Gastroesophageal sphincter (tissue), 4 donors: ENCODE measurements around the gene WDR4. TPM values are rescaled to one million over a fixed set of nuclear protein-coding genes. Genes with fewer than 3 reads are reported as not detected.

Experiments
- ATAC-seq: fragments of 150-250 bp; one replicate; pipeline ENCODE4 v1.9.1; 2016; ENCODE audit warnings: mild to moderate bottlenecking, moderate library complexity
- H3K27ac ChIP-seq, 4 donors: fragments of 200-600 bp; sonication (generic) in 3 of 4; 1 replicate in 3 of 4; 2 replicates in 1 of 4; pipeline ENCODE4 v1.5.1; 2016 to 2019
- H3K27me3 ChIP-seq: fragments of 200-600 bp; sonication (generic); one replicate; pipeline ENCODE4 v1.5.1; 2019
- H3K36me3 ChIP-seq, 2 donors: fragments of 200-600 bp; sonication (generic); one replicate each; pipeline ENCODE4 v1.5.1; 2019; ENCODE audit warnings: control low read depth in 1 of 2
- H3K4me1 ChIP-seq, 3 donors: fragments of 200-600 bp; sonication (generic); 1 replicate in 2 of 3; 2 replicates in 1 of 3; pipeline ENCODE4 v1.5.1; 2016 to 2019; ENCODE audit warnings: control low read depth in 2 of 3
- H3K4me3 ChIP-seq, 2 donors: fragments of 200-600 bp; sonication (generic); one replicate each; pipeline ENCODE4 v1.5.1; 2019; ENCODE audit warnings: mild to moderate bottlenecking in 1 of 2, moderate library complexity in 1 of 2
- H3K9me3 ChIP-seq, 3 donors: fragments of 200-600 bp; sonication (generic); one replicate each; pipeline ENCODE4 v1.5.1; 2017 to 2019; ENCODE audit warnings: control low read depth in 2 of 3
- EP300 ChIP-seq: sonication (generic); formaldehyde crosslinking; IDR thresholded peaks from one replicate; pipeline ENCODE4 v1.6.1; 2017; ENCODE audit warnings: antibody characterized with exemption, mild to moderate bottlenecking
- POLR2A ChIP-seq, 2 donors: fragments of 450-650 bp; IDR thresholded peaks; one replicate each; pipeline ENCODE4 v1.6.1; 2017; ENCODE audit warnings: antibody characterized with exemption in 2 of 2, mild to moderate bottlenecking in 2 of 2, moderate library complexity in 1 of 2
- POLR2AphosphoS5 ChIP-seq: sonication (generic); formaldehyde crosslinking; IDR thresholded peaks from one replicate; pipeline ENCODE4 v1.6.1; 2017; ENCODE audit warnings: antibody characterized with exemption
- WGBS, 2 donors: methylation state at CpG; one replicate each; pipeline ENCODE4 v1.1.5; 2018; ENCODE audit warnings: low coverage in 1 of 2; 5-methylcytosine and 5-hydroxymethylcytosine counted together
- total RNA-seq, 4 donors: library from RNA; depleted of rRNA; stranded (reverse); fragments of >200 nt; gene quantifications; one replicate each; pipeline ENCODE4 v1.1.0, GENCODE V29; 2016
- TF ChIP-seq, protein P1 (sequence below), 4 experiments: fragments of 200-600 bp in 2 of 4; fragments of 450-650 bp in 2 of 4; sonication (generic) in 1 of 4; IDR thresholded peaks; one replicate each; pipeline ENCODE4 v1.5.1; 2017 to 2019; ENCODE audit warnings: antibody characterized with exemption in 4 of 4, mild to moderate bottlenecking in 2 of 4, moderate library complexity in 2 of 4

Gene WDR4
- total RNA-seq, 4 donors from 2014 or later, result 3.9 to 10.0 (median 7.5) TPM

GRCh38 chr21:42860345-42860744 is 19.0 kb downstream of the WDR4 start:
- peaks cover 0 to 4% (median 0%) of the 10 kb centered on the region in 3 donors for H3K4me1 ChIP-seq
- no peaks in the 10 kb centered on the region for H3K9me3 ChIP-seq
- no peaks in the 10 kb centered on the region for H3K27me3 ChIP-seq
- no CpG with 5 or more reads among the region's 17 CpGs for WGBS, 2 donors
- no peak for TF ChIP-seq POLR2AphosphoS5
- TF ChIP-seq EP300, result no peak
- TF ChIP-seq, protein P1, sequence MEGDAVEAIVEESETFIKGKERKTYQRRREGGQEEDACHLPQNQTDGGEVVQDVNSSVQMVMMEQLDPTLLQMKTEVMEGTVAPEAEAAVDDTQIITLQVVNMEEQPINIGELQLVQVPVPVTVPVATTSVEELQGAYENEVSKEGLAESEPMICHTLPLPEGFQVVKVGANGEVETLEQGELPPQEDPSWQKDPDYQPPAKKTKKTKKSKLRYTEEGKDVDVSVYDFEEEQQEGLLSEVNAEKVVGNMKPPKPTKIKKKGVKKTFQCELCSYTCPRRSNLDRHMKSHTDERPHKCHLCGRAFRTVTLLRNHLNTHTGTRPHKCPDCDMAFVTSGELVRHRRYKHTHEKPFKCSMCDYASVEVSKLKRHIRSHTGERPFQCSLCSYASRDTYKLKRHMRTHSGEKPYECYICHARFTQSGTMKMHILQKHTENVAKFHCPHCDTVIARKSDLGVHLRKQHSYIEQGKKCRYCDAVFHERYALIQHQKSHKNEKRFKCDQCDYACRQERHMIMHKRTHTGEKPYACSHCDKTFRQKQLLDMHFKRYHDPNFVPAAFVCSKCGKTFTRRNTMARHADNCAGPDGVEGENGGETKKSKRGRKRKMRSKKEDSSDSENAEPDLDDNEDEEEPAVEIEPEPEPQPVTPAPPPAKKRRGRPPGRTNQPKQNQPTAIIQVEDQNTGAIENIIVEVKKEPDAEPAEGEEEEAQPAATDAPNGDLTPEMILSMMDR (IDR thresholded peaks at IDR 0.05), result no peak
- TF ChIP-seq POLR2A (IDR thresholded peaks at IDR 0.05), result no peak
- H3K36me3 ChIP-seq, result peaks cover 0 to 82% of the 10 kb centered on the region in 2 donors
- ATAC-seq, result no peak
- no peak overlapping the region for H3K27ac ChIP-seq
- H3K4me3 ChIP-seq, result no peak overlapping the region

GRCh38 chr21:42859891-42860230 is 19.5 kb downstream of the WDR4 start:
- no peak overlapping the region for H3K4me3 ChIP-seq
- H3K27ac ChIP-seq, result no peak overlapping the region
- peaks cover 0 to 4% (median 0%) of the 10 kb centered on the region in 3 donors for H3K4me1 ChIP-seq
- no peak for ATAC-seq
- no CpG with 5 or more reads among the region's 6 CpGs for WGBS, 2 donors
- TF ChIP-seq POLR2A (IDR thresholded peaks at IDR 0.05) (no peak), POLR2AphosphoS5 (no peak), EP300 (no peak)
- TF ChIP-seq, protein P1 (IDR thresholded peaks at IDR 0.05), result no peak
- no peaks in the 10 kb centered on the region for H3K27me3 ChIP-seq
- no peaks in the 10 kb centered on the region for H3K9me3 ChIP-seq
- peaks cover 0 to 87% of the 10 kb centered on the region in 2 donors for H3K36me3 ChIP-seq

DNA sequence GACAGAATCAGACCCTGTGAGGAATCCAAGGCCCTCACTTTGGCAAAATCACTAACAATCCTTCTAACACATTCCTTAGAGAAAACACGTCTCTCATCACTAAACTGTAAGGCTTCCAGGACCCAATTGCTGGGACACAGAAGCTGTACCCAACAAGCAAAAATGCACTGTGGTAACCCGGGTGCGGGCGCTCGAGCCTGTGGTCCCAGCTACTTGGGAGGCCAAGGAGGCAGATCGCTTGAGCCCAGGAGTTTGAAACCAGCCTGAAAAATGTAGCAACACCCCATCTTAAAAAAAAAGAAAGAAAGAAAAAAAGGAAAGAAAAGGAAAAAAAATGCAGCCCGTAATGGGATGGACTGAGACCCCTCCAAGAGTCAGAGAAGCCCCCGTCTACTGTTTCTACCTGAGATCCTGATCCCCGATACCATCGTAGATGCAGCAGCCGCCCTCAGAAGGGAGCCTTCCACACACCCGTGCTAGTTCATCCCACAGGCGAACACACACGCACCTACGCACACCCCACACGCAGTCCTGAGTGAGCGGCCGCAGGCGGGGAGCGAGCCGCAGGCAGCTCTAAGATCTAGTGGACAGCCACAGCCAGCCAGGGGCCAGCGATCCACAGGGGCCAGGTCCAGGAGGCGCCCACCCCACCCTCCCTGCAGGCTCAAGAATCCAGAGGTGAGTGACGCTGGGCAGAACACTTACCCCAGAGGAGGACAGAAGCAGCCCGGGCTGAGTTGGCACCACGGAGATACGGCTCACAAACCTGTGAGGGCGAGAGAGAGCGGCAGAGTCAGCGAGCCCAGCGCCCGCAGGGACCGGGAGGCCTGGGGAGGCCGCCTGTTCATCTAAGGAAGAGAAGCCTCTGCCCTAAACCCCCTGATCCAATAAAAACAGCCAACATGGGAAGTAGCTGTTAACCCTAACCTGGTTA is 20.1 kb downstream of the WDR4 start:
- peaks cover 0 to 93% of the 10 kb centered on the region in 2 donors for H3K36me3 ChIP-seq

DNA sequence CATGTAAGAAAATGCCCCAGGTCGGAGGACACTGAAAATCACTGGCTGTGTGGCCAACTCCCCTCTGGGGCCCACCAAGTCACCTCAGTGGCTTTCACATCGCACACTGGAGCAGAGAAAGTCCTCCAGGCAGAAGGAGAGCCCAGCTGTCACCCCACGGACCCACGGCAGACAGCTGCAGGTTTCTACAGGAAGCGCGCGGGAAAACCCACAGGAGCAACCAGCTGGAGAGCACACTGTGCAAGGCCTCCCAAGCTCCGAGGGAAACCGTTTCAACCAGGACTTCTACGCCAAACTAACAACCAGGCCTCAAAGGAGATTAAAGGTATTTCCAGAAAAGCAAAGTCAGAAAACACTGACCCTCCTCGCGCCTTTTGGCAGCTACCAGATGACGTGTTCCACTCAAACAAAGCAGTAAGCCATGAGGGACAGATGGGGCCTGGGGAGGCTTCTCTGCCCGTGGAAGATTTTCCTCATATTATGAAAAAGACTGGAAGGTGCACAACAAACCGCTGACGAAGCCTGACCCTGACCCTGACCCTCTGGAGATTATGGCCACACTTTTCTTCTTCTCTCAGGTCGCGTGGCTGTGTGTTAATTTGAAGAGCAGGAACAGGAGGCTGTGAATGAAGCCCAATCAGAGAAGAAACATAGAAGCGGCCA is 21.0 kb downstream of the WDR4 start:
- Histone ChIP-seq H3K9me3 (no peaks in the 10 kb centered on the region), H3K36me3 (peaks cover 0 to 100% of the 10 kb centered on the region in 2 donors), H3K4me1 (no peaks in the 10 kb centered on the region), H3K27me3 (no peaks in the 10 kb centered on the region), H3K4me3 (no peak overlapping the region), H3K27ac (no peak overlapping the region)
- WGBS, 2 donors, result 83 to 92% methylated on average over 2 to 12 of the region's 19 CpGs
- ATAC-seq, result no peak
- TF ChIP-seq POLR2AphosphoS5 (no peak), POLR2A (IDR thresholded peaks at IDR 0.05) (no peak), EP300 (no peak)
- TF ChIP-seq, protein P1 (IDR thresholded peaks at IDR 0.05), result no peak

More for the DNA sequence above, 20.1 kb downstream of the WDR4 start:
- Histone ChIP-seq H3K27ac (no peak overlapping the region), H3K4me1 (peaks cover 0 to under 1% (median 0%) of the 10 kb centered on the region in 3 donors), H3K9me3 (no peaks in the 10 kb centered on the region), H3K27me3 (no peaks in the 10 kb centered on the region), H3K4me3 (no peak overlapping the region)
- TF ChIP-seq POLR2A (IDR thresholded peaks at IDR 0.05), result no peak
- TF ChIP-seq, protein P1 (IDR thresholded peaks at IDR 0.05), result no peak
- no peak for TF ChIP-seq EP300
- TF ChIP-seq POLR2AphosphoS5, result no peak
- WGBS, 2 donors, result 67 to 96% methylated on average over 1 to 14 of the region's 34 CpGs
- no peak for ATAC-seq
